Body of pancreas (tissue), 4 donors: ENCODE results near the gene BCL11B.

Experiments
- POLR2A ChIP-seq, 3 donors: fragments of 450-650 bp; IDR thresholded peaks; one replicate each; pipeline ENCODE4 v1.6.1; 2016; ENCODE audit warnings: antibody characterized with exemption in 3 of 3, mild to moderate bottlenecking in 2 of 3
- TF ChIP-seq, protein P1 (sequence below), 7 experiments: fragments of 450-650 bp in 4 of 7; fragments of 200-600 bp in 3 of 7; sonication (generic) in 3 of 7; IDR thresholded peaks; one replicate each; pipeline ENCODE4 v1.5.1; 2016 to 2019; ENCODE audit warnings: antibody characterized with exemption in 7 of 7

DNA sequence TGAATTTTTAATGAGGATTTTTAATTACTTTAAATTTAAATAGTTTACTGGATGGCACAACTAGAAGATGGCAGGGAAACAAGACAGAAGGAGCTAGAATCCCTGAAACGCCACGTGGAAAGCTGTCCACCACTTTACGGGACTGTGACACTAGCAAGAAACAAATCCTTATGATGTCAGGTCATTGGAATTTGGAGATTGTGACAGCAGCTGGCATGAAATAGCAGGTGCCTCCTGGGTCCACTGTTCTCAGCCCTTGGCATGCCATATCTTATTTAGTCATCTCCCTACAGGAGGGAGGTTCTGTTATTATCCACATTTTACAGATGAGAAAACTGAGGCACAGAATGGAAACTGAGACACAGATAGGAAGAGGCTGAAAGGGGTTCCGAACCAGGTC, 113.8 kb downstream of the BCL11B start:
- TF ChIP-seq, protein P1, sequence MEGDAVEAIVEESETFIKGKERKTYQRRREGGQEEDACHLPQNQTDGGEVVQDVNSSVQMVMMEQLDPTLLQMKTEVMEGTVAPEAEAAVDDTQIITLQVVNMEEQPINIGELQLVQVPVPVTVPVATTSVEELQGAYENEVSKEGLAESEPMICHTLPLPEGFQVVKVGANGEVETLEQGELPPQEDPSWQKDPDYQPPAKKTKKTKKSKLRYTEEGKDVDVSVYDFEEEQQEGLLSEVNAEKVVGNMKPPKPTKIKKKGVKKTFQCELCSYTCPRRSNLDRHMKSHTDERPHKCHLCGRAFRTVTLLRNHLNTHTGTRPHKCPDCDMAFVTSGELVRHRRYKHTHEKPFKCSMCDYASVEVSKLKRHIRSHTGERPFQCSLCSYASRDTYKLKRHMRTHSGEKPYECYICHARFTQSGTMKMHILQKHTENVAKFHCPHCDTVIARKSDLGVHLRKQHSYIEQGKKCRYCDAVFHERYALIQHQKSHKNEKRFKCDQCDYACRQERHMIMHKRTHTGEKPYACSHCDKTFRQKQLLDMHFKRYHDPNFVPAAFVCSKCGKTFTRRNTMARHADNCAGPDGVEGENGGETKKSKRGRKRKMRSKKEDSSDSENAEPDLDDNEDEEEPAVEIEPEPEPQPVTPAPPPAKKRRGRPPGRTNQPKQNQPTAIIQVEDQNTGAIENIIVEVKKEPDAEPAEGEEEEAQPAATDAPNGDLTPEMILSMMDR (IDR thresholded peaks at IDR 0.05): no peak
- no peak for TF ChIP-seq POLR2A (IDR thresholded peaks at IDR 0.05)
